ENCODE data around the gene SDHC. TPM values are rescaled to one million over a fixed set of nuclear protein-coding genes. Genes with fewer than 3 reads are reported as not detected.
"Not testable (repeated sequence)": the region's sequence is repeated elsewhere in the genome, so short reads cannot be mapped to it uniquely, and the experiment has no call there.

The SDHC gene
- polyA plus RNA-seq, 1 of the 3 experiments (the other 2 are of a cell fraction): 195 TPM

- H3K79me2 ChIP-seq (ENCODE audit: insufficient read depth); CTCF ChIA-PET; H3K4me2 ChIP-seq; POLR2A ChIA-PET; DNase-seq; H3K4me3 ChIP-seq (ENCODE audit: low read depth in 2 of 2, low read length in 1 of 2); H3K9me3 ChIP-seq; H4K20me1 ChIP-seq (ENCODE audit: insufficient read depth); H3K4me1 ChIP-seq (ENCODE audit: control insufficient read depth in 1 of 2, insufficient read depth in 2 of 2, low read depth in 1 of 2, low read length in 1 of 2); H3K27me3 ChIP-seq (ENCODE audit: insufficient read depth); H3K9ac ChIP-seq; H3K36me3 ChIP-seq (replicated peaks in 1 of 2; ENCODE audit: control insufficient read depth in 1 of 2, insufficient read depth in 2 of 2, low read length in 1 of 2); H2AFZ ChIP-seq (ENCODE audit: low read depth); H3F3A ChIP-seq (replicated peaks; ENCODE audit: insufficient read depth); H3K27ac ChIP-seq (ENCODE audit: low read depth in 2 of 2, low read length in 1 of 2); H3K9me2 ChIP-seq: not testable (repeated sequence)
- WGBS (ENCODE audit: low lambda C conversion rate): 50% methylated on average over 4 of the region's 4 CpGs
Measured at GRCh38 chr1:161410636-161410970, 96.4 kb downstream of the SDHC start.

Small RNAs within 50 kb of the gene (small RNA-seq; reads per million reads assigned to genes)
- gene AL592295.2 (0 reads per million in 7 experiments), gene RNU6-481P (0 reads per million in 7 experiments)

Other genes starting within 250 kb of the SDHC start
- gene ARHGAP30, start 244.5 kb upstream of the SDHC start, polyA plus RNA-seq (2012; rRNA removed): 0.05 TPM in 1 of 2 replicates, not detected in the other
- gene NECTIN4, start 224.8 kb upstream of the SDHC start, polyA plus RNA-seq (2012; rRNA removed): 0.59 and 1.9 TPM in 2 replicates
- gene KLHDC9, start 216.0 kb upstream of the SDHC start, polyA plus RNA-seq (2012; rRNA removed): 4.4 and 4.7 TPM in 2 replicates
- 340 and 445 TPM in 2 replicates for gene PFDN2, start 196.3 kb upstream of the SDHC start, polyA plus RNA-seq (2012; rRNA removed)
- gene NIT1, start 196.3 kb upstream of the SDHC start, polyA plus RNA-seq (2012; rRNA removed): 38.7 and 48.9 TPM in 2 replicates
- gene DEDD, start 181.7 kb upstream of the SDHC start, polyA plus RNA-seq (2012; rRNA removed): 43.1 and 45.0 TPM in 2 replicates
- gene UFC1, start 160.4 kb upstream of the SDHC start, polyA plus RNA-seq (2012; rRNA removed): 150 and 201 TPM in 2 replicates
- gene USP21, start 154.9 kb upstream of the SDHC start, polyA plus RNA-seq (2012; rRNA removed): 24.5 and 26.8 TPM in 2 replicates
- gene PPOX, start 148.0 kb upstream of the SDHC start, polyA plus RNA-seq (2012; rRNA removed): 30.7 and 47.3 TPM in 2 replicates
- 50.5 and 56.5 TPM in 2 replicates for gene B4GALT3, start 136.9 kb upstream of the SDHC start, polyA plus RNA-seq (2012; rRNA removed)
- gene ADAMTS4, start 115.3 kb upstream of the SDHC start, polyA plus RNA-seq (2012; rRNA removed): 1.2 and 1.6 TPM in 2 replicates
- 203 and 210 TPM in 2 replicates for gene NDUFS2, start 112.0 kb upstream of the SDHC start, polyA plus RNA-seq (2012; rRNA removed)
- gene FCER1G, start 99.1 kb upstream of the SDHC start, polyA plus RNA-seq (2012; rRNA removed): 0.34 and 0.61 TPM in 2 replicates
- gene APOA2, start 90.8 kb upstream of the SDHC start, polyA plus RNA-seq (2012; rRNA removed): not detected in 2 replicates
- 9.7 and 11.9 TPM in 2 replicates for gene TOMM40L, start 88.3 kb upstream of the SDHC start, polyA plus RNA-seq (2012; rRNA removed)
- gene NR1I3, start 76.2 kb upstream of the SDHC start, polyA plus RNA-seq (2012; rRNA removed): not detected in 2 replicates
- not detected in 2 replicates for gene PCP4L1, start 55.6 kb upstream of the SDHC start, polyA plus RNA-seq (2012; rRNA removed)
- 2.4 and 2.9 TPM in 2 replicates for gene MPZ, start 4.4 kb upstream of the SDHC start, polyA plus RNA-seq (2012; rRNA removed)
- gene CFAP126, start 53.5 kb downstream of the SDHC start, polyA plus RNA-seq (2012; rRNA removed): not detected in 2 replicates
- gene FCGR2A, start 191.1 kb downstream of the SDHC start, polyA plus RNA-seq (2012; rRNA removed): 0.89 and 1.1 TPM in 2 replicates
- gene HSPA6, start 210.2 kb downstream of the SDHC start, polyA plus RNA-seq (2012; rRNA removed): 0.07 and 0.10 TPM in 2 replicates
- not detected in 2 replicates for gene FCGR3A, start 235.4 kb downstream of the SDHC start, polyA plus RNA-seq (2012; rRNA removed)

All from SK-N-SH (cell line).